Mucosa of rectum (tissue), 2 donors: Measurements from ENCODE around the gene ZNF304.

Experiments used
- H3K27ac ChIP-seq, 2 donors: one replicate each; pipeline ENCODE4 v1.7.0; 2013; ENCODE audit warnings: inconsistent platforms in 2 of 2, low read depth in 2 of 2, low read length in 2 of 2
- H3K27me3 ChIP-seq, 2 donors: one replicate each; pipeline ENCODE4 v1.7.0; 2013; ENCODE audit warnings: low read length in 2 of 2; ENCODE audit not compliant: control insufficient read depth in 2 of 2, insufficient read depth in 2 of 2
- H3K36me3 ChIP-seq, 2 donors: one replicate each; pipeline ENCODE4 v1.7.0; 2013; ENCODE audit warnings: low read length in 2 of 2; ENCODE audit not compliant: control insufficient read depth in 2 of 2, insufficient read depth in 2 of 2
- H3K4me1 ChIP-seq, 2 donors: one replicate each; pipeline ENCODE4 v1.7.0; 2013; ENCODE audit warnings: low read length in 2 of 2, mild to moderate bottlenecking in 1 of 2; ENCODE audit not compliant: control insufficient read depth in 2 of 2, insufficient read depth in 2 of 2
- H3K4me3 ChIP-seq, 2 donors: one replicate each; pipeline ENCODE4 v1.7.0; 2013; ENCODE audit warnings: low read length in 2 of 2
- H3K9ac ChIP-seq, 2 donors: one replicate each; pipeline ENCODE4 v1.7.0; 2013; ENCODE audit warnings: low read length in 2 of 2, low read depth in 1 of 2, mild to moderate bottlenecking in 1 of 2
- H3K9me3 ChIP-seq, 2 donors: one replicate each; pipeline ENCODE4 v1.7.0; 2013; ENCODE audit warnings: low read length in 2 of 2; ENCODE audit not compliant: control insufficient read depth in 2 of 2
- donor health status: healthy.
- donor health status: Normal muscosa, but diverticular disease.

The ZNF304 gene

GRCh38 chr19:57377498-57378146, 26.6 kb downstream of the ZNF304 start:
- Histone ChIP-seq H3K36me3 (peaks cover 19 to 30% of the 10 kb centered on the region in 2 donors), H3K27ac (no peak overlapping the region), H3K9ac (no peak overlapping the region), H3K27me3 (no peaks in the 10 kb centered on the region), H3K9me3 (peaks cover 24 to 25% of the 10 kb centered on the region in 2 donors), H3K4me3 (no peak overlapping the region), H3K4me1 (no peaks in the 10 kb centered on the region)

- Histone ChIP-seq H3K36me3 (peaks cover 12 to 15% of the 10 kb centered on the region in 2 donors), H3K4me1 (no peaks in the 10 kb centered on the region), H3K27ac (no peak overlapping the region), H3K9me3 (peaks cover 18 to 22% of the 10 kb centered on the region in 2 donors), H3K9ac (no peak overlapping the region), H3K4me3 (no peak overlapping the region), H3K27me3 (no peaks in the 10 kb centered on the region)
Measured at GRCh38 chr19:57380923-57381322, 29.9 kb downstream of the ZNF304 start.

GRCh38 chr19:57382806-57383488, 31.9 kb downstream of the ZNF304 start:
- peaks cover 9 to 11% of the 10 kb centered on the region in 2 donors for H3K9me3 ChIP-seq
- H3K4me3 ChIP-seq = no peak overlapping the region
- no peaks in the 10 kb centered on the region for H3K27me3 ChIP-seq

GRCh38 chr19:57389194-57389729, 38.2 kb downstream of the ZNF304 start:
- Histone ChIP-seq H3K36me3 (peaks cover 4 to 12% of the 10 kb centered on the region in 2 donors), H3K27me3 (no peaks in the 10 kb centered on the region), H3K9me3 (no peaks in the 10 kb centered on the region), H3K9ac (peak overlapping the region; percentile 86 to 87), H3K27ac (peak overlapping the region; percentile 79 to 87), H3K4me1 (peaks cover 9 to 11% of the 10 kb centered on the region in 2 donors), H3K4me3 (peak overlapping the region; percentile 91 to 96)

More at GRCh38 chr19:57382806-57383488, 31.9 kb downstream of the ZNF304 start:
- Histone ChIP-seq H3K4me1 (no peaks in the 10 kb centered on the region), H3K36me3 (peaks cover 2 to 4% of the 10 kb centered on the region in 2 donors), H3K27ac (no peak overlapping the region), H3K9ac (no peak overlapping the region)

GRCh38 chr19:57389730-57390598, 38.9 kb downstream of the ZNF304 start, which contains the start of gene ZNF548:
ZNF548 (plus strand) TSS chr19:57389854; CDS start chr19:57390100, 246 bp downstream.
- H3K4me3 ChIP-seq = peak within 1 kb of the TSS; percentile 91 to 96

GRCh38 chr19:57395710-57396109, 44.6 kb downstream of the ZNF304 start:
- peaks cover 17 to 21% of the 10 kb centered on the region in 2 donors for H3K9me3 ChIP-seq

More at GRCh38 chr19:57389730-57390598, 38.9 kb downstream of the ZNF304 start, which contains the start of gene ZNF548:
- H3K36me3 ChIP-seq = peaks cover 7 to 19% of the 10 kb centered on the region in 2 donors
- peak within 1 kb of the TSS; percentile 79 to 87 for H3K27ac ChIP-seq
- no peaks in the 10 kb centered on the region for H3K27me3 ChIP-seq
- H3K9me3 ChIP-seq = peaks cover 0 to 2% of the 10 kb centered on the region in 2 donors
- H3K9ac ChIP-seq = peak within 1 kb of the TSS; percentile 86 to 87
- H3K4me1 ChIP-seq = peaks cover 9 to 11% of the 10 kb centered on the region in 2 donors

GRCh38 chr19:57398868-57399267, 47.8 kb downstream of the ZNF304 start:
- Histone ChIP-seq H3K36me3 (peaks cover 39 to 51% of the 10 kb centered on the region in 2 donors), H3K27me3 (no peaks in the 10 kb centered on the region), H3K9me3 (peaks cover 17 to 21% of the 10 kb centered on the region in 2 donors), H3K4me3 (no peak overlapping the region), H3K4me1 (no peaks in the 10 kb centered on the region), H3K9ac (no peak overlapping the region), H3K27ac (no peak overlapping the region)

More at GRCh38 chr19:57395710-57396109, 44.6 kb downstream of the ZNF304 start:
- H3K4me3 ChIP-seq = no peak overlapping the region
- peaks cover under 1 to 2% of the 10 kb centered on the region in 2 donors for H3K4me1 ChIP-seq
- H3K36me3 ChIP-seq = peaks cover 42 to 60% of the 10 kb centered on the region in 2 donors
- H3K27me3 ChIP-seq = no peaks in the 10 kb centered on the region
- H3K27ac ChIP-seq = no peak overlapping the region
- H3K9ac ChIP-seq = no peak overlapping the region

- peaks cover 0 to 6% of the 10 kb centered on the region in 2 donors for H3K9me3 ChIP-seq
- no peaks in the 10 kb centered on the region for H3K4me1 ChIP-seq
- H3K4me3 ChIP-seq = no peak overlapping the region
- H3K9ac ChIP-seq = no peak overlapping the region
- no peaks in the 10 kb centered on the region for H3K27me3 ChIP-seq
- no peak overlapping the region for H3K27ac ChIP-seq
- peaks cover 7% of the 10 kb centered on the region in 2 donors for H3K36me3 ChIP-seq
Measured at GRCh38 chr19:57403737-57404563, 52.9 kb downstream of the ZNF304 start.

- no peak overlapping the region for H3K4me3 ChIP-seq
- H3K27me3 ChIP-seq = no peaks in the 10 kb centered on the region
- no peaks in the 10 kb centered on the region for H3K9me3 ChIP-seq
- no peak overlapping the region for H3K9ac ChIP-seq
- no peak overlapping the region for H3K27ac ChIP-seq
- H3K36me3 ChIP-seq = no peaks in the 10 kb centered on the region
- peaks cover 3 to 4% of the 10 kb centered on the region in 2 donors for H3K4me1 ChIP-seq
Measured at GRCh38 chr19:57406516-57407123, 55.5 kb downstream of the ZNF304 start.
